ENCODE results near the gene BAK1.

GRCh38 chr6:33620158-33620855 is 40.2 kb upstream of the BAK1 start:
- no peak for TF ChIP-seq ATF3 (IDR thresholded peaks at IDR 0.05)
- TF ChIP-seq CTCF (IDR thresholded peaks at IDR 0.05 in 2 of 3, conservative IDR thresholded peaks at IDR 0.05 in 1 of 3; ENCODE audit: borderline replicate concordance in 1 of 3, insufficient read depth in 1 of 3, low read depth in 2 of 3, low read length in 2 of 3) = no peak
- no peak for TF ChIP-seq EZH2 (IDR thresholded peaks at IDR 0.05)
- TF ChIP-seq SIN3A (IDR thresholded peaks at IDR 0.05; ENCODE audit: low read depth) = 0 out of 2 replicates have a peak, but pooled peaks have one; percentile 2
- no peak for TF ChIP-seq FOSL1 (IDR thresholded peaks at IDR 0.05; ENCODE audit: low read depth)

Measured in HCT116 (cell line).